ENCODE results near the gene OSBPL5. TPM values are rescaled to one million over a fixed set of nuclear protein-coding genes. Genes with fewer than 3 reads are reported as not detected.

Gene OSBPL5
- total RNA-seq, 1 experiment from 2014 or later = 21.1 TPM

Other genes starting within 250 kb of the OSBPL5 start
- gene PHLDA2, start 235.9 kb downstream of the OSBPL5 start, total RNA-seq (2014; rRNA removed; shearing (Covaris generic)) = 5.1 and 13.1 TPM in 2 replicates
- gene NAP1L4, start 173.0 kb downstream of the OSBPL5 start, total RNA-seq (2014; rRNA removed; shearing (Covaris generic)) = 140 and 142 TPM in 2 replicates
- gene CARS1, start 107.9 kb downstream of the OSBPL5 start, total RNA-seq (2014; rRNA removed; shearing (Covaris generic)) = 56.0 and 76.2 TPM in 2 replicates
- gene MRGPRG, start 53.5 kb upstream of the OSBPL5 start, total RNA-seq (2014; rRNA removed; shearing (Covaris generic)) = not detected in 2 replicates
- not detected in 2 replicates for gene MRGPRE, start 67.1 kb upstream of the OSBPL5 start, total RNA-seq (2014; rRNA removed; shearing (Covaris generic))
- gene ZNF195, start 213.8 kb upstream of the OSBPL5 start, total RNA-seq (2014; rRNA removed; shearing (Covaris generic)) = 47.0 and 48.9 TPM in 2 replicates